ENCODE measurements around the gene PTBP2.
"Not testable (repeated sequence)": the region's sequence is repeated elsewhere in the genome, so short reads cannot be mapped to it uniquely, and the experiment has no call there.

The PTBP2 gene

DNA sequence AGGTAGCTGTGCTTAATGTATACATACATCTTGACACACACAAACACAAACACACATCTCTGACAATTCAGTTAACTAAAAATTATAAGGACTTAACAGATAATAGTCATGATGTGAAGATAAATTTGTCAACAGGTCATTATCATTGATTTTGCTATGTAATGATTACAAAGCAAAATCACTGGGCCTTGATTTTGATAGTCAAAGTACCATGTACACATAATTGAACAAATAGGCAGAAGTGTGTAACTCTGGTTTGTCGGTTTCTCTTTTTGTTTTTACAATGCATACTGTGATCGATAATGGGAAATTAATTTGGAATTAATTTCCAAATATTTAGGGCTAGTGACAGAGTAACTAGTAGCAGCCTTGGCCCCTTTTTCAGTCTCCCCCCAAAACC lies 30.8 kb downstream of the PTBP2 start:
- no peak for DNase-seq (ENCODE audit: low read depth)
- TF ChIP-seq, protein P1, sequence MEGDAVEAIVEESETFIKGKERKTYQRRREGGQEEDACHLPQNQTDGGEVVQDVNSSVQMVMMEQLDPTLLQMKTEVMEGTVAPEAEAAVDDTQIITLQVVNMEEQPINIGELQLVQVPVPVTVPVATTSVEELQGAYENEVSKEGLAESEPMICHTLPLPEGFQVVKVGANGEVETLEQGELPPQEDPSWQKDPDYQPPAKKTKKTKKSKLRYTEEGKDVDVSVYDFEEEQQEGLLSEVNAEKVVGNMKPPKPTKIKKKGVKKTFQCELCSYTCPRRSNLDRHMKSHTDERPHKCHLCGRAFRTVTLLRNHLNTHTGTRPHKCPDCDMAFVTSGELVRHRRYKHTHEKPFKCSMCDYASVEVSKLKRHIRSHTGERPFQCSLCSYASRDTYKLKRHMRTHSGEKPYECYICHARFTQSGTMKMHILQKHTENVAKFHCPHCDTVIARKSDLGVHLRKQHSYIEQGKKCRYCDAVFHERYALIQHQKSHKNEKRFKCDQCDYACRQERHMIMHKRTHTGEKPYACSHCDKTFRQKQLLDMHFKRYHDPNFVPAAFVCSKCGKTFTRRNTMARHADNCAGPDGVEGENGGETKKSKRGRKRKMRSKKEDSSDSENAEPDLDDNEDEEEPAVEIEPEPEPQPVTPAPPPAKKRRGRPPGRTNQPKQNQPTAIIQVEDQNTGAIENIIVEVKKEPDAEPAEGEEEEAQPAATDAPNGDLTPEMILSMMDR (conservative IDR thresholded peaks at IDR 0.05; ENCODE audit: low read depth, low read length): no peak
- H3K4me3 ChIP-seq (ENCODE audit: low read length): no peak overlapping the region

DNA sequence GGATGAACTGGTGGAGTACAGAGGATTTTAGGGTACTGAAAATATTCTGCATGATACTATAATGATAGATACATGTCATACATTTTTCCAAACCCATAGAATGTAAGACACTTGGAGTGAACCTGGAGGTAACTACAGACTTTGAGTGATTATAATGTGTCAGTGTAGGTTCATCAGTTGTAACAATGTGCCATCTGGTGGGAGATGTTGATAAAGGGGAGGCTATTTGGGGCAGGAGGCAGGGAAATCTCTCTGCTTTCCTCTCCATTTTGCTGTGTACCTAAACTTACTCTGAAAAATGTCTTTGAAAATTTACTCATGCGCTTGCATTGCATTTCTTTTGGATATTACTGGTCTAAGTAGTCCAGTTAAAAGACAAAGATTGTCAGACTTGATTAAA lies 35.2 kb downstream of the PTBP2 start:
- no peak for DNase-seq (ENCODE audit: low read depth)
- TF ChIP-seq, protein P1 (conservative IDR thresholded peaks at IDR 0.05; ENCODE audit: low read depth, low read length): no peak
- no peak overlapping the region for H3K4me3 ChIP-seq (ENCODE audit: low read length)

DNA sequence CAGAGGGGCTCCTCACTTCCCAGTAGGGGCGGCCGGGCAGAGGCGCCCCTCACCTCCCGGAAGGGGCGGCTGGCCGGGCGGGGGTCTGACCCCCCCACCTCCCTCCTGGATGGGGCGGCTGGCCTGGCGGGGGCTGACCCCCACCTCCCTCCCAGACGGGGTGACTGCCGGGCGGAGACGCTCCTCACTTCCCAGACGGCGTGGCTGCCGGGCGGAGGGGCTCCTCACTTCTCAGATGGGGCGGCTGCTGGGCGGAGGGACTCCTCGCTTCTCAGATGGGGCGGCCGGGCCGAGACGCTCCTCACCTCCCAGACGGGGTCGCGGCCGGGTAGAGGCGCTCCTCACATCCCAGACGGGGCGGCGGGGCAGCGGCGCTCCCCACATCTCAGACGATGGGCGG lies 41.0 kb downstream of the PTBP2 start:
- DNase-seq (ENCODE audit: low read depth); H3K4me3 ChIP-seq (ENCODE audit: low read length): not testable (repeated sequence)

DNA sequence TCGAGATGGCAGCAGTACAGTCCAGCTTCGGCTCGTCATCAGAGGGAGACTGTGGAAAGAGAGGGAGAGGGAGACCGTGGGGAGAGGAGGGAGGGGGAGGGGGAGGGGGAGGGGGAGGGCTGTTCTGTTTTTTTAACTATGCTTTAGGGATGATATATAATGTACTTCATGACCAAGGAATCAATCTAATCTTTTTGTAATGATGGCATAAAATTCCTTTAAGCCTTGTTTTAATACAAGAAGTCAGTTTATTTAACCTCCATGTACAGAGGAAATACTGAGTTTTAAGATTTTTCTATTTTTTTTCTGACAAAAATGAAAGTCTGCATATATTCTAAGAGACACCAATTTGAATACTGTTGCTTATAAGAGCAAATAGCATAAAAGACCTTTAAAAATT lies 41.9 kb downstream of the PTBP2 start:
- TF ChIP-seq, protein P1 (conservative IDR thresholded peaks at IDR 0.05; ENCODE audit: low read depth, low read length): no peak
- no peak overlapping the region for H3K4me3 ChIP-seq (ENCODE audit: low read length)
- no peak for DNase-seq (ENCODE audit: low read depth)

DNA sequence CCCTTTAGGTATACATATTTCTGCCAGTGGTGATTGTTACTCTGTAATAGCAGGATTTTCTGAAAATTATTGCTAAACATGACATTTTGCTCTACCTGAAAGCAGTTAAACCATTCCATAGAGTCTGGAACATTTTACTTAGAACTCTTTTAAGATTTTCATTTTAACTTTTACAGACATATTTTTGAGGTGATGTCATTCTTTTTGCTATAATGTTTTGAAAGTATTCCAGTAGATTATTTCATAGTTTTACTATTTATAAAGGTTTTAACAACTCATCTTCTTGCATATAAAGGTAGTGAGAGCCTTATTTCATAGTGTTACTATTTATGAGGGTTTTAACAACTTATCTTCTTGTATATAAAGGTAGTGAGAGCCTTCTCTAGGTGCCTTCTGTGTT lies 42.9 kb downstream of the PTBP2 start:
- TF ChIP-seq, protein P1 (conservative IDR thresholded peaks at IDR 0.05; ENCODE audit: low read depth, low read length): no peak
- H3K4me3 ChIP-seq (ENCODE audit: low read length): no peak overlapping the region
- DNase-seq (ENCODE audit: low read depth): no peak

DNA sequence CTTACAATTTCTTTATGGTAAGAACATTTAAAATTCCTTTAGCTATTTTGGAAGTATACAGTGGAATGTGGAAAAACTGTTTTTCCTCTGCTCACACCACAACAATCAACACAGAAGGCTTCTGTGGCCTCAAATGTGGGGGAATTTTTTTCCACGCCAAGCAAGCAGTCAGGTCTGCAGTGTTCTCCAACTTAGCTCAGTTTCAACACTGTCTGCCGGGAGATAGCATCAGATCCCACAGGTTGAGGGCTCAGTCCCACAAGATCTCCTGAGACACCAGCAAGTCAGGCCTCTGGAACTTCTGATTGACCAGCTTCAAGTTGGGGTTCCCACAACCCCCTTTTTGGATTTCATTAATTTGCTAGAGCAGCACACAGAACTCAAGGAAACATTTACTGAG lies 50.3 kb downstream of the PTBP2 start:
- TF ChIP-seq, protein P1 (conservative IDR thresholded peaks at IDR 0.05; ENCODE audit: low read depth, low read length): no peak
- DNase-seq (ENCODE audit: low read depth): no peak
- H3K4me3 ChIP-seq (ENCODE audit: low read length): no peak overlapping the region

DNA sequence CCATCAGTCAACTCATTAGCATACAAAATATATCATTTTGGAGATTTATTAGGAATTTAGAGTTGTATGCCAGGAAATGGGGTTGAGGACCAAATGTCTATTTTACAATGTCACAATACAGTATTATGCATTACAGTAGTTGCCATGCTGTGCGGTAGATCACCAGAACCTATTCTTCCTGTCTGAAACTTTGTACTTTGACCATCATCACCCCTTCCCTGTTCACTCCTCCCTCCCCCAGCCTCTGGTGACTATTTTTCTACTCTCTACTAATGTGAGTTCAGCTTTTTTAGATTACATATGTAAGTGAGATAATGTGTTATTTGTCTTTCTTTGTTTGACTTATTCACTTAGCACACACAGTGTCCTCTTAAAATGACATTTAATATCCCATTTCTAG lies 50.8 kb downstream of the PTBP2 start:
- no peak for DNase-seq (ENCODE audit: low read depth)
- H3K4me3 ChIP-seq (ENCODE audit: low read length): no peak overlapping the region
- TF ChIP-seq, protein P1 (conservative IDR thresholded peaks at IDR 0.05; ENCODE audit: low read depth, low read length): no peak

DNA sequence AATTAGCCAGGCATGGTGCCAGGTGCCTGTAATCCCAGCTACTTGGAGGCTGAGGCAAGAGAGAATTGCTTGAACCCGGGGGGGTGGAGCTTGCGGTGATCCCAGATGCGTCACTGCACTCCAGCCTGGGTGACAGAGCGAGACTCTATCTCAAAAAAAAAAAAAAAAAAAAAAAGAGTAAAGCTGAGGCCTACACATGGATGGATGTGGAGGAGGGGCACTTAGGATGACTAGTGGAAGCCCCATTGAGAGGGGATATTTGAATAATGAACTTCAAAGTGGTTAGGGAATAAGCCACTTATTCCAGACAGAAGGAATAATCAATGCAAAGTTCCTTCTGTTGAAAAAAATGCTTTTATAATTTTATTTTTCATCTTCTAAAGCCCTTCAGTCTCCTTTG lies 51.4 kb downstream of the PTBP2 start:
- no peak for DNase-seq (ENCODE audit: low read depth)
- H3K4me3 ChIP-seq (ENCODE audit: low read length): no peak overlapping the region
- TF ChIP-seq, protein P1 (conservative IDR thresholded peaks at IDR 0.05; ENCODE audit: low read depth, low read length): no peak
